ENCODE measurements around the gene SVOPL. TPM values are rescaled to one million over a fixed set of nuclear protein-coding genes. Genes with fewer than 3 reads are reported as not detected.

The SVOPL gene
- total RNA-seq, 1 experiment from 2014 or later = not detected

DNA sequence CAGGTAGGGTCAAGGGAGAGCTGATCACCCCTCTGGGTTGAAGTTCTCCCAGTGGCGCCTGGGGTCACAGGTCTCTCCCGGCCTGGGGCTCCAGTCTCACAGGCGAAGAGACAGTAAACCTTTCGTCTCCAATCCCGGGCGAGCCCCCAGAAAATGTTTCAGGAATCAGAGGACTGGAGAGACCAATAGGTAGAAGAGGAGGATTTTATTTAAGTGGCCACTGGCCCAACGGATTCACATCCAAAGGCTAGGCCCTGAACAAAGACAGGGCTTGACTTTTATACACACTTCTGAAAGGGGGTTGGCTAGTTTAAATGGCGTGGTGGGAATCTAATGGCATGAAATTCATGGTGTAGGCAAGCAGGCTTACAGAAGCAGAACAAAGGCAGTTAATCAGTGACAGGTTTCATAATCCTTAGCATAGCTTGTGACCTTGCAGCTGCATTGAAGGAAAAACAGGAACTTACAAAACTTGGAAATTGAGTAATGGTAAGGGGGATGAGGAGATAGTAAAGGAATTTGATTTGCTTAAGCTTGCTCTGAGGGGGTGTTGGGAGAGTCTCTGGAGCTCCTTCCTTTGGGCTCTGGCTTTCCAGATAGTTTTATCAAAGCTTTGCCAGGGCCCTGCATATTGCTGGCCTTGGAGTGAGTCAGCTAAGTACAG is 135.6 kb downstream of the SVOPL start:
- DNase-seq (ENCODE audit: low read depth, low spot score) (no peak), ATAC-seq (no peak)
- ChIA-PET CTCF (no interaction called here), POLR2A (no interaction called here)
- BruUV-seq (replicated peaks) = no TSS peak
- TF ChIP-seq, protein P1, sequence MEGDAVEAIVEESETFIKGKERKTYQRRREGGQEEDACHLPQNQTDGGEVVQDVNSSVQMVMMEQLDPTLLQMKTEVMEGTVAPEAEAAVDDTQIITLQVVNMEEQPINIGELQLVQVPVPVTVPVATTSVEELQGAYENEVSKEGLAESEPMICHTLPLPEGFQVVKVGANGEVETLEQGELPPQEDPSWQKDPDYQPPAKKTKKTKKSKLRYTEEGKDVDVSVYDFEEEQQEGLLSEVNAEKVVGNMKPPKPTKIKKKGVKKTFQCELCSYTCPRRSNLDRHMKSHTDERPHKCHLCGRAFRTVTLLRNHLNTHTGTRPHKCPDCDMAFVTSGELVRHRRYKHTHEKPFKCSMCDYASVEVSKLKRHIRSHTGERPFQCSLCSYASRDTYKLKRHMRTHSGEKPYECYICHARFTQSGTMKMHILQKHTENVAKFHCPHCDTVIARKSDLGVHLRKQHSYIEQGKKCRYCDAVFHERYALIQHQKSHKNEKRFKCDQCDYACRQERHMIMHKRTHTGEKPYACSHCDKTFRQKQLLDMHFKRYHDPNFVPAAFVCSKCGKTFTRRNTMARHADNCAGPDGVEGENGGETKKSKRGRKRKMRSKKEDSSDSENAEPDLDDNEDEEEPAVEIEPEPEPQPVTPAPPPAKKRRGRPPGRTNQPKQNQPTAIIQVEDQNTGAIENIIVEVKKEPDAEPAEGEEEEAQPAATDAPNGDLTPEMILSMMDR (IDR thresholded peaks at IDR 0.05) = no peak
- TF ChIP-seq TCF7L2 (IDR thresholded peaks at IDR 0.05; ENCODE audit: low read depth, low read length) = no peak
- TF ChIP-seq POLR2AphosphoS5 (IDR thresholded peaks at IDR 0.05; ENCODE audit: low read depth, low read length) = no peak
- TF ChIP-seq, protein P2, sequence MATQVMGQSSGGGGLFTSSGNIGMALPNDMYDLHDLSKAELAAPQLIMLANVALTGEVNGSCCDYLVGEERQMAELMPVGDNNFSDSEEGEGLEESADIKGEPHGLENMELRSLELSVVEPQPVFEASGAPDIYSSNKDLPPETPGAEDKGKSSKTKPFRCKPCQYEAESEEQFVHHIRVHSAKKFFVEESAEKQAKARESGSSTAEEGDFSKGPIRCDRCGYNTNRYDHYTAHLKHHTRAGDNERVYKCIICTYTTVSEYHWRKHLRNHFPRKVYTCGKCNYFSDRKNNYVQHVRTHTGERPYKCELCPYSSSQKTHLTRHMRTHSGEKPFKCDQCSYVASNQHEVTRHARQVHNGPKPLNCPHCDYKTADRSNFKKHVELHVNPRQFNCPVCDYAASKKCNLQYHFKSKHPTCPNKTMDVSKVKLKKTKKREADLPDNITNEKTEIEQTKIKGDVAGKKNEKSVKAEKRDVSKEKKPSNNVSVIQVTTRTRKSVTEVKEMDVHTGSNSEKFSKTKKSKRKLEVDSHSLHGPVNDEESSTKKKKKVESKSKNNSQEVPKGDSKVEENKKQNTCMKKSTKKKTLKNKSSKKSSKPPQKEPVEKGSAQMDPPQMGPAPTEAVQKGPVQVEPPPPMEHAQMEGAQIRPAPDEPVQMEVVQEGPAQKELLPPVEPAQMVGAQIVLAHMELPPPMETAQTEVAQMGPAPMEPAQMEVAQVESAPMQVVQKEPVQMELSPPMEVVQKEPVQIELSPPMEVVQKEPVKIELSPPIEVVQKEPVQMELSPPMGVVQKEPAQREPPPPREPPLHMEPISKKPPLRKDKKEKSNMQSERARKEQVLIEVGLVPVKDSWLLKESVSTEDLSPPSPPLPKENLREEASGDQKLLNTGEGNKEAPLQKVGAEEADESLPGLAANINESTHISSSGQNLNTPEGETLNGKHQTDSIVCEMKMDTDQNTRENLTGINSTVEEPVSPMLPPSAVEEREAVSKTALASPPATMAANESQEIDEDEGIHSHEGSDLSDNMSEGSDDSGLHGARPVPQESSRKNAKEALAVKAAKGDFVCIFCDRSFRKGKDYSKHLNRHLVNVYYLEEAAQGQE (IDR thresholded peaks at IDR 0.05; ENCODE audit: insufficient read depth in 1 of 2, low read depth in 2 of 2, low read length in 1 of 2) = no peak
- TF ChIP-seq SIN3A (IDR thresholded peaks at IDR 0.05; ENCODE audit: borderline replicate concordance, insufficient read depth, low read depth, low read length) = no peak
- no peak overlapping the region for H3K27ac ChIP-seq (ENCODE audit: low read length)
- H3K36me3 ChIP-seq (ENCODE audit: control insufficient read depth, insufficient read depth, low read length) = peaks cover 14% of the 10 kb centered on the region
- no peaks in the 10 kb centered on the region for H3K4me1 ChIP-seq (ENCODE audit: control insufficient read depth, insufficient read depth, low read length)
- intact Hi-C loops (cut with micrococcal nuclease; ENCODE audit: unreplicated experiment) (no loop called here), in situ Hi-C loops (cut with HindIII; ENCODE audit: low pct_unique_long_range_greater_than_20kb, low sequenced_read_pairs) (no loop called here)
- peaks cover 37% of the 10 kb centered on the region for H3K9me3 ChIP-seq (ENCODE audit: control insufficient read depth, insufficient read depth, low read depth, low read length)
- no peak overlapping the region for H3K4me3 ChIP-seq (ENCODE audit: low read depth in 2 of 2, low read length in 2 of 2)
- no peaks in the 10 kb centered on the region for H3K27me3 ChIP-seq (ENCODE audit: control insufficient read depth, insufficient read depth, low read length)

DNA sequence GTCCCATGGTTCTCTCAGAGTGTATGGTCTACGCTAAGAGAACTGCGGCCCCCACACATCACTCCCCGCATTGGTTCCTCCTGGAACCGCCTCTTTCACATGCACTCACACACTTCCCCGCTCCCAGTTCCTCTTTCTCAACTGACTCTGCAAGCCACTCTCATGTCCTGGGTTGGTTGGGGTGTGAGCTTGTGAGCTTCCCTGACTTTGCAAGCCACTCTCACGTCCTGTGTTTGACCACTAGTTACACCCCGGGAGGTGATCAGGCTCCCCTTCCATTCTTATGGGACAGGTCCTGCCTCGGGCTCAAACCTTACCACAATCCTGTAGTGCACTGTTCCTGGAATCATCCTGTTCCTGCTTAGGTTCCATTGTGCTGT is 136.1 kb downstream of the SVOPL start:
- intact Hi-C loops (cut with micrococcal nuclease; ENCODE audit: unreplicated experiment) = no loop called here
- BruUV-seq (replicated peaks) = no TSS peak
- no peak for DNase-seq (ENCODE audit: low read depth, low spot score)

More for the DNA sequence above, 136.1 kb downstream of the SVOPL start:
- Histone ChIP-seq H3K27ac (ENCODE audit: low read length) (no peak overlapping the region), H3K4me3 (ENCODE audit: low read depth in 2 of 2, low read length in 2 of 2) (no peak overlapping the region), H3K9me3 (ENCODE audit: control insufficient read depth, insufficient read depth, low read depth, low read length) (peaks cover 37% of the 10 kb centered on the region), H3K27me3 (ENCODE audit: control insufficient read depth, insufficient read depth, low read length) (no peaks in the 10 kb centered on the region), H3K4me1 (ENCODE audit: control insufficient read depth, insufficient read depth, low read length) (no peaks in the 10 kb centered on the region), H3K36me3 (ENCODE audit: control insufficient read depth, insufficient read depth, low read length) (peaks cover 14% of the 10 kb centered on the region)
- TF ChIP-seq POLR2AphosphoS5 (IDR thresholded peaks at IDR 0.05; ENCODE audit: low read depth, low read length) (no peak), TCF7L2 (IDR thresholded peaks at IDR 0.05; ENCODE audit: low read depth, low read length) (no peak), SIN3A (IDR thresholded peaks at IDR 0.05; ENCODE audit: borderline replicate concordance, insufficient read depth, low read depth, low read length) (no peak)
- TF ChIP-seq, protein P1 (IDR thresholded peaks at IDR 0.05) = no peak
- TF ChIP-seq, protein P2 (IDR thresholded peaks at IDR 0.05; ENCODE audit: insufficient read depth in 1 of 2, low read depth in 2 of 2, low read length in 1 of 2) = no peak
- ChIA-PET CTCF (no interaction called here), POLR2A (no interaction called here)
- ATAC-seq = no peak
- in situ Hi-C loops (cut with HindIII; ENCODE audit: low pct_unique_long_range_greater_than_20kb, low sequenced_read_pairs) = no loop called here
